Fibroblast of the aortic adventitia (primary cell): ENCODE measurements around the gene LAMB3. TPM values are rescaled to one million over a fixed set of nuclear protein-coding genes. Genes with fewer than 3 reads are reported as not detected.

ENCODE experiments used
- DNase-seq: peaks from one replicate; pipeline ENCODE4 v3.0.0-alpha.2; 2010; ENCODE audit warnings: low read depth
- H3K4me3 ChIP-seq: 2 replicates; pipeline ENCODE4 v1.5.1; 2011; ENCODE audit warnings: low read depth, mild to moderate bottlenecking, control low read depth, low read length, moderate library complexity
- total RNA-seq: library from RNA; depleted of rRNA; stranded (reverse); fragments of >200 nt; gene quantifications from 2 replicates; pipeline ENCODE4 v1.2.3, GENCODE V29; 2012; ENCODE audit warnings: low replicate concordance
- TF ChIP-seq, protein P1 (sequence below): IDR thresholded peaks from 2 replicates; pipeline ENCODE4 v1.5.1; 2011; ENCODE audit warnings: mild to moderate bottlenecking, low read length, control low read depth, inconsistent platforms; ENCODE audit not compliant: insufficient read depth

Gene LAMB3
- total RNA-seq, 1 donor, result 10.3 TPM

GRCh38 chr1:209674957-209675564 is 22.8 kb upstream of the LAMB3 start, which contains the start of gene G0S2:
Gene G0S2 (plus strand): TSS chr1:209675412. CDS start chr1:209675685, 273 bp downstream.
- peak; percentile 80 for DNase-seq
- TF ChIP-seq, protein P1, sequence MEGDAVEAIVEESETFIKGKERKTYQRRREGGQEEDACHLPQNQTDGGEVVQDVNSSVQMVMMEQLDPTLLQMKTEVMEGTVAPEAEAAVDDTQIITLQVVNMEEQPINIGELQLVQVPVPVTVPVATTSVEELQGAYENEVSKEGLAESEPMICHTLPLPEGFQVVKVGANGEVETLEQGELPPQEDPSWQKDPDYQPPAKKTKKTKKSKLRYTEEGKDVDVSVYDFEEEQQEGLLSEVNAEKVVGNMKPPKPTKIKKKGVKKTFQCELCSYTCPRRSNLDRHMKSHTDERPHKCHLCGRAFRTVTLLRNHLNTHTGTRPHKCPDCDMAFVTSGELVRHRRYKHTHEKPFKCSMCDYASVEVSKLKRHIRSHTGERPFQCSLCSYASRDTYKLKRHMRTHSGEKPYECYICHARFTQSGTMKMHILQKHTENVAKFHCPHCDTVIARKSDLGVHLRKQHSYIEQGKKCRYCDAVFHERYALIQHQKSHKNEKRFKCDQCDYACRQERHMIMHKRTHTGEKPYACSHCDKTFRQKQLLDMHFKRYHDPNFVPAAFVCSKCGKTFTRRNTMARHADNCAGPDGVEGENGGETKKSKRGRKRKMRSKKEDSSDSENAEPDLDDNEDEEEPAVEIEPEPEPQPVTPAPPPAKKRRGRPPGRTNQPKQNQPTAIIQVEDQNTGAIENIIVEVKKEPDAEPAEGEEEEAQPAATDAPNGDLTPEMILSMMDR, result no peak

DNA sequence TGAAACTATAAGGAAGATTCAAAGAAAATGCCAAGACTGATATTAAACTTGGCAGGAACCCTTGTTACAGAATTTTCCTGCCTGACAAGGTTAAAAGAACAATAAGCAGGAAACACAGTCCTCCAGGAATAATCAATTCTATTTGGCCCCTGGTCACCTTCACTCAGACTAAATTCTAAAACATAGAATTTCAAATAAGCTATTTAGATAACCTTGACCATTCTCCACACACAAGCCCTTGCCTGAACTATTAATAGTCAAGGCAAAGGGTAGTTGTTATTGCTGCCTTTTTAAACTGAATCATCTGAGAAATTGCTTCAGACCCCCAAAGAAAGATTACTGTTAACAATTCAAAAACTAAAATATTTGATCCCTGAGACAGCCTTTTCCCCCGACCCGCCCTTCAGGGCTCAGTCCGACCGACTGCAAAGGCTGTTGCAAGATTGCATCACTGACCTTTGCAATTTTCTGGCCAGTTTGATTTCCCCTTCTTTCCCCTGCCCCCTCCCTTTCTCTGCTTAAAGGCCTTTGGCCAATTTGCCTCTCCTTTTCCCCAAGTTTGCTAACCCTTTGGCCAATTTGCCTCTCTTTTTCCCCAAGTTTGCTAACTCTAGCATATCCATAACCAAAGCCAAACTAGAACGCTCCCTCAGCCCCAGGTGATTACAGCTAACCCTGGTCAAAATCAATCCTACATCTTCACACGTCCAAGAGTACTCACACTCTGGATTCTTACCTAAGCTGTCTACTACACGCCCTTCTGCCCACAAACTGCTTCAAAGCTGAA is 21.6 kb upstream of the LAMB3 start:
- TF ChIP-seq, protein P1, result no peak
- no peak overlapping the region for H3K4me3 ChIP-seq
- DNase-seq, result peak; percentile 90

More at GRCh38 chr1:209674957-209675564, 22.8 kb upstream of the LAMB3 start, which contains the start of gene G0S2:
- H3K4me3 ChIP-seq, result peak within 1 kb of the TSS; percentile 74

- TF ChIP-seq, protein P1, result no peak
- peak; percentile 91 for DNase-seq
- H3K4me3 ChIP-seq, result no peak overlapping the region
Observed at GRCh38 chr1:209672705-209673630, 20.7 kb upstream of the LAMB3 start.

DNA sequence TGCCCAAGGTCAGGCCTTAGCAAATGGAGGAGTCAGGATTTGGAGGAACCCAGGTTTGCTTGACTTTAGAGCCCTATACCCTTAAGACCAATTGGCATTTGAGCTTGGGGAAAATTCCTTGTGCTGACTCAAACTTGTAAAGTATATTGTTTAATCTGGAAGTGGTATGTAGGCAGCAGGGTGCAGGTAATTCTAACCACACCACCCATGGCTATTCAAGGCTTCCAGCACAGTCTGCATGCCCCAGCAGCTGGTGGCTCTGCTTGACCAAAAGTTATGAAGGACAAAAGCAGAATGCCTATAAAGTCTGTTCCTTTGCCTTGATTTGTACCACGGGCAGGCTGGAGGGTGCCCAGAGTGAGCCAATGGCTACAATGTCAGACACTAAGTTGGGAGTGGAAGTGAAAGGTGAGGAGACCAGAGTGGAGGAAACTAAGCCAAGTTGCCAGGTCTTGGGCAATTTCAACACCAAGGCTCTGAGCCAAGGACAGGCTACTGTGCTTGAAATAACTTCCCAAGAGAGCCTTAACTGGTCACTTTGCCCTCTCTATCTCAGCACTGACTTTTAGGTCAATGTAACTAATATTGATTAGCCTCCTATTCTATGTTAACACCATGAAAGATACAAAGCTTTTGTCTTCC is 18.3 kb upstream of the LAMB3 start:
- no peak overlapping the region for H3K4me3 ChIP-seq
- no peak for DNase-seq
- TF ChIP-seq, protein P1, result no peak

- DNase-seq, result no peak
- no peak overlapping the region for H3K4me3 ChIP-seq
- TF ChIP-seq, protein P1, result no peak
Observed at GRCh38 chr1:209667708-209668107, 15.5 kb upstream of the LAMB3 start.

DNA sequence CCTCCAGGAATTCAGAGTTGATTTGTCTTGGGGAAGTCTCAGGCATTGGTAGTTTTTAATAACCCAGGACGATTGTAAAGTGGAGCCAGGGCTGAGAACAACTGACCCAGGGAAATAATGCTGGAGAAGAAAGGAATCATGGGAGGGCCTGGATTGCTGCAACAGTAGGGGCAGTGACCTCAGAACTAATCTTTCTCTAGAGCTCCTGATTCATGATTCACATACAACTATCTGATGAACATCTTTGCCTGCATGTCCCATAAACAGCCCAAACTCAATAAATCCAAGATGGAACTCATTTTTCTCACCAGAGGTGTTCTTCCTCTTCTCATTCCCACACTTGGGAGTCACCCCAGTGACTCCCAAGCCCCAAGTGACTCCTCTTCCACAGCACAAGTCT is 14.9 kb upstream of the LAMB3 start:
- TF ChIP-seq, protein P1, result no peak
- DNase-seq, result no peak
- H3K4me3 ChIP-seq, result no peak overlapping the region
